GM18526 (cell line): ENCODE measurements around the gene TMEM202.

ENCODE experiments used
- POLR2A ChIP-seq: IDR thresholded peaks from 3 replicates; pipeline ENCODE4 v1.6.1; 2011; ENCODE audit not compliant: insufficient read length; ENCODE audit errors: extremely low read depth

TMEM202 gene

DNA sequence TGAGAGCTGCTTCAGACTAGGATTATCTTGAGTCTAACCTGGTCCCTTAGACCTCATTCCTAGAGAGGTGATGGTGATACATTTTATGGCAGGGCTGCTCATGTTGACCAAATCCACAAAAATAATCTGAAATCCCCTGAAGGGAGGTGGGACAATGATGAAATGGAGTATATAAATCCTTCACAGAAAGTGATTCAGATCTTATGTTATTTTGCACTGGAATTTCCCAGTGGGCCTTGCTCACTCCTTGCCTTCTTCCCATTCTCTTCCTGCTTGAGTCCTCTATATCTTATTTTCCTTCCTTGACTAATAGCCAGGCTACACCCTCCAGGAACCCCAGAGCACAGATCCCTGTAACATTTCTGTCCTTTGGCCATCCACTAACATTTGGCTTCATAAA lies 10.4 kb upstream of the TMEM202 start:
- TF ChIP-seq POLR2A: no peak

DNA sequence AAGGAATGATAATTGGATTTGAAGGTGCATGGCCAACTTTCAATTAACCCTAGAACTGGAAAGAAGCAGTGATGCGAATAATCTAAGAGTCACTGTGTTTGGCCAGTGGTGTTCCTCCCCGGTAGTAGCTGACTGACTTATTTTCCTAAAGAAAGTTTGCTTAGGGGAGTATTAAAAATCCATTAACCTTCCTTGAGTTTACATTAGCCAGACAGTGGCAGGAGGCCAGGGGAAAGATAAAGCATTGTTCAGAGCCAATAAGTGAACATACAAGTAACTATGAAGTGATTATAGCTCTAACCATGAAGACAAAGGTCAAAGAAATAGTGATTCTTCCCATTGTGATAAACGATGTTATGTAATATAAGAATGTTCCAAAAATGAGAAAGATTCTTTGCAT lies 8.9 kb upstream of the TMEM202 start:
- no peak for TF ChIP-seq POLR2A

DNA sequence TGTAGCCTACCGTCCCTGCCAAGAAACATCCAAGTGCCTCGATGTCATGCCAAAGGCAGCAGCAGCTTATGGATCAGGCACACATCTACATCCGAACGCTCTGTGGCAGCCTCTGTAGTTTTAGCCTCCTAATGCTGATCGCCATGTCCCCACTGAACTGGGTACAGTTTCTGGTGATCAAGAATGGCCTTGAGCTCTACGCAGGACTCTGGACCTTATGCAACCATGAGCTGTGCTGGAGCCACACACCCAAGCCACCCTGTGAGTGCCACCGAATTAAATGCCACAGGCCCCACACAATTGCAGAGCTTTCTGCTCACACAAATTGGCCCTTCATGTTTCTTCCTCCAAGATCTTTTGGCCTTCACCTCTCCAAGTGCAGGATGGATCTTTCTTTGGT lies 543 bp downstream of the TMEM202 start:
- no peak for TF ChIP-seq POLR2A

DNA sequence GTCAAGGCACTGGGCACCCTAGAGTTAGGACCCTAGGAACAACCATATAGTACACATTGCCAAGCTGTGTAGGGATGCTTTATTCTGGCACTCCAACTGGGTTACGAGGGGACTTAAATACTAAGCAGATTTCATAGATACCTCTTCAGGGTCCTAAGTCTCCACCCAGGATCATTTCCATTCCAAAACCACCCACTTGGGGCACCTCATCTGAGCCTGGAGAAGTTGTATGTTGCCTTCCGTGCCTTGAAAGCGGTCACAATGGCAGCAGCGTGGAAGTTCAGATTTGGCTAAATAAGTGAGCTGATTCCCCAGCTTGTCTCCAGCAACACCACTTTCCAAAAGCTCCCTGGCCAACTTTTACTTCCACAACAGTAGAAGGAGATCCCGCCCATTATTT lies 4.6 kb downstream of the TMEM202 start:
- no peak for TF ChIP-seq POLR2A

DNA sequence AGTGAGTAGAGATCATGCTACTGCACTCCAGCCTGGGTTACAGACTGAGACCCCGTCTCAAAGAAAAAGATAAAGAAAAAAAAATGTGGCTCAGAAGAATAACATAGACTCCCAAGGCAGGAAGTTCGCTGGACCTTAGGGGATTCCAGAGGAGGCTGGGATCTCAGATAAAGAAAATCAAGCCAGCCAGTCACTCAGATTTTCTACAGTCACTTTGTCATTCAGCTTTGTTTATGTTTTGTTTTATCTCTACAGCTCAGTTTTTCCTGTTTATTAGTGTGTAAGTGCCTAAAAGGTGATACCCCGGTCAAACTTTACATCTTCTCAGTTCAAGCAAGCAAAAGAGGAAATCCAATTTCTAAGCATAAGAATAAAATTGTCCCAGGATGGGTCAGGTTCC lies 6.3 kb downstream of the TMEM202 start:
- no peak for TF ChIP-seq POLR2A

DNA sequence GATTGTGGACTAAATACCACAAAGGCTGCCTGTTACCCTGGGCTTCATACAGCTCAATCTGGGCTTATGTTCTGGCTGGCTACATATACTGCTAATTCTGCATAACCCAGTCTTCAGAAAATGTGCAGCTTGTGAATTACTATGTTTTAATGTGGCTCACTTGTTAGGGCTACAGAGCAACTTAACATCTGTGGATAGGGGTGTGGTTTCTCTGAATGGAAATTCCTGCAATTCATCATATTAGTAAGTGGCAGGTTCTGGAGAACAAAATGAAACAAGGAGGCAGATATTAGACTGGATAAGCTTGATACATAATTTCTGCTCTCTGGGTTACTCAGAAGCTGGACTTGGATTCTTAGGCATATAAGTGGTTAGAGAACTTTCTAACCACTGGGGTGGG lies 6.7 kb downstream of the TMEM202 start:
- no peak for TF ChIP-seq POLR2A

DNA sequence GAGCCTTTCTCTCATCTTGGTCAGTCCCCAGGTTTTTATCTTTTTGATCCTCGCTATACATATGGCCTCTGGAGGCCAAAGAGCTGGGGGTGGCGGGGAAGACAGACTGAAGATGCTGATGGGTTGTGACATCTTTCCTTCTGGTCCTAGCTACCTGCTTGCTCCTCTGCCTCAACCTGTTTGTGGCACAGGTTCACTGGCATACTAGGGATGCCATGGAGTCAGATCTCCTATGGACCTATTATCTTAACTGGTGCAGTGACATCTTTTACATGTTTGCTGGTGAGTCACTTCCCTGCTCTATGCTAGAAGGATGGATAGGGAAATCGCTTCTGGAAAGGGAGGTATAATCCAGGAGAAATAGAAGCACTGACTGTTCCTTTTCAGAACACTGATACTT lies 8.8 kb downstream of the TMEM202 start:
- TF ChIP-seq POLR2A: no peak

DNA sequence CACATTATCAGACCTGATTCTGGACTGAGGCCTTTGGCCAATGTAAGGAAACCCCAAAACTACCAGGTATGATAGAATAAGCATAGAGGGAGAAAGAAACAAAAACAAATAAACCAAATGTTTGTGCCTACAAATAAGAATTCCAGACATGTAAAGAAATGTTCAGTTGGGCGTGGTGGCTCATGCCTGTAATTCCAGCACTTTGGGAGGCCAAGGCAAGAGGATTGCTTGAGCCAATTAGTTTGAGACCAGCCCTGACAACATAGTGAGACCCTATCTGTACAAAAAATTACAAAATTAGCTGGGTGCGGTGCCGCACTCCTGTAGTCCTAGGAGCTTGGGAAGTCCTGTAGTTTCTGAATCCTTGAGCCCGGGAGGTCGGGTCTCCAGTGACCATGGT lies 13.0 kb downstream of the TMEM202 start:
- no peak for TF ChIP-seq POLR2A

DNA sequence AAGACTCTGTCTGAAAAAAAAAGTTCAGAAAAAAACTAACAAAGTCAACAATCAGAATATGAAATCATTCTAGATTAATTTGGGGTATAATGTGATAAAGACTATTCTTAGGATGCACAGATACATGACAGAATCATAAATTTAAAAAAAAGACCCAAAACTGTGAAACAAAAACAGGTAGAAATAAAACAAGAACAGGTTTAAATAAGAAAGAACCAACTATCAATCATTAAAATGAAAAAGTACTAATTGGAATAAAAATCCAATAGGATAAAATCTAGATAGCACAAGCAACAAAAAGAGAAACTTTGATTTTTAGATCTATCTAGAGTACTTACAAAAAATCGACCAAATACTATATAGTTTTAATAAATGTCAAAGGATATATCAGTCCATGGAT lies 13.4 kb downstream of the TMEM202 start:
- TF ChIP-seq POLR2A: no peak

DNA sequence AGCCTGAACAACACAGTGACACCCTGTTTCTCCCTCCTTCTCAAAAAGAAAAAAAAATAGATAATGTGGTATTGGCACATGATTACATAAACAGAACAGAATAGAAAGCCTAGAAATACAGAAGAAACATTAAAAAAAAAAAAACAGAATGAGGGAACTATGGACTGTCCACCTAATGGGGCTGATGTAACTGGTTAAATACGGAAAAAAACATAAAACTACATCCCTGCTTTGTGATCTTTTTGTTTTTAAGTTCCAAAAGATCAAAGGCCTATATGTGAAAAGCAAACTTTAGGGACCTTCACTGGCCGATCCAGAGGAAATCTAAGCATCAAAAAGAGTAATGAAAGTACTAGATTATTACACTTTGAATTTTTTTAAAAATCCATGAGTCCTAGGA lies 17.2 kb downstream of the TMEM202 start:
- no peak for TF ChIP-seq POLR2A

DNA sequence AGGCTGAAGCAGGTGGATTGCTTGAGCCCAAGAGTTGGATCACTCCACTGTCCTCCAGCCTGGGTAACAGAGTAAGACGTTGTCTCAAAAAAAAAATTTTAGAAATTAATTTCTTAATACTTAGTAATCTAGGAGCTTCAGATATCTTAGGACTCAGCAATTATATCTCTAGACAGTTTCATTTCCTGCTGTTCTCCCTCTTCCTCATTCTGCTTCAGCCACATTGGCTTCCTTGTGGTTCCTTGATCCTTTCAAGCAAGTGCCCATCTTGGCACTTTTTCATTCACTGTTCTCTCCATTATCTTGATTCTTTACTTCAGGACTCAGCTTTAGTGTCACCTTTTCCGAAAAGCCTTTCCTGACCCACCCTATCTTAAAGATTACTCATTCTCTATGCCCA lies 22.5 kb downstream of the TMEM202 start:
- TF ChIP-seq POLR2A: no peak

DNA sequence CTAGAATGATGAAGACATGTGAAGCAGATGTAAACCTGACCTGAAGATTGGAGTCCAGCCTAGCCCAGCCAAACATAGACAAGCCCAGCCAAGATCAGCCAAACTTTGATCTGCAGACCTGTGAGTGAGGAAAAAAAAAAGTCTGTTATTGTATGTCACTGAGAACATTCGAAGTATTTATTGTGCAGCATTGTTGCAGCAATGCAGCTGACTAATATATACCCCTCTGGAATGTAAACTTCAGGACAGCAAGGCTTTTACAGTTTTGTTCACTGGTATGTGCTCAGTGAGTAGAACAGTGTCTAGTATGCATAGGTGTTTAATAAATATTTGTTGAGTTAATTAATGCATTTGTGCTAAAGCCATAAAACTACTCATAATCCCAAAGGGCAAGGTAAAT lies 23.4 kb downstream of the TMEM202 start:
- no peak for TF ChIP-seq POLR2A

DNA sequence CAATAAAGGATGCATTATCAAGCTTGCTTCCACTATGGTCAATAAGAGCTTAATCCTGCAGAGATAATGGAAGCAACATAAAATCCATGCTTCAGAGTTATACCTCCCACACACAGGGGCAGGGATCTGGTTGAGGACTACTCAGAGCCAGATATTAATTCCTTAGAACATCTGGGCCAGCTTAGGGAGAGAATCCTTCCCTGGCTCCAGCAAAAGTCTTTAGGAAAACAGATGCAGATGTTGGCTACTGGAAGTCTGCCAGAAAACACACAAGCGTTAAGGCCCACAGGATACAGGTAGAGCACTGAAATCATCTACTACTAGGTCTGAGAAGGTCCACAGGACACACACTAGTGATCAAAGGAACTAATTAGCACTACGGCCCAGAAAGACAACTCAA lies 25.2 kb downstream of the TMEM202 start:
- no peak for TF ChIP-seq POLR2A

DNA sequence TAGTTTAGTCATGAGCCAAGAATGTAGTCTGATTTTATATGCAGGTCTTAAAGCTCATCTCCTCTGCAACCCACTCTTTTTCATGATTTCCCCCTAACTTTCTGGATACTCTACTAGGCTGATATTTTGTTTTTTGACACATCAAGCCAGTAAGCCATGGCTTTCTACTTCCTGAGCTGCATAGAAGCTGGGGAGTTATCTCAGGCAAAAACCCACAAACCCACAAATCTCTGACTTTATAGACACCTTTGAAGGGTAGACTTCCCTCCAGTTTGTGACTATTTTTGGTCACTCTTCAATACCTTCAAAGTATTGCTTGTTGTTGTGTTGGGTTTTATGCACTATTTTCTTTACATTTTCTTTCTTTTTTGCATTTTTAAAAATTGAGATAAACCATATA lies 28.6 kb downstream of the TMEM202 start:
- TF ChIP-seq POLR2A: no peak

DNA sequence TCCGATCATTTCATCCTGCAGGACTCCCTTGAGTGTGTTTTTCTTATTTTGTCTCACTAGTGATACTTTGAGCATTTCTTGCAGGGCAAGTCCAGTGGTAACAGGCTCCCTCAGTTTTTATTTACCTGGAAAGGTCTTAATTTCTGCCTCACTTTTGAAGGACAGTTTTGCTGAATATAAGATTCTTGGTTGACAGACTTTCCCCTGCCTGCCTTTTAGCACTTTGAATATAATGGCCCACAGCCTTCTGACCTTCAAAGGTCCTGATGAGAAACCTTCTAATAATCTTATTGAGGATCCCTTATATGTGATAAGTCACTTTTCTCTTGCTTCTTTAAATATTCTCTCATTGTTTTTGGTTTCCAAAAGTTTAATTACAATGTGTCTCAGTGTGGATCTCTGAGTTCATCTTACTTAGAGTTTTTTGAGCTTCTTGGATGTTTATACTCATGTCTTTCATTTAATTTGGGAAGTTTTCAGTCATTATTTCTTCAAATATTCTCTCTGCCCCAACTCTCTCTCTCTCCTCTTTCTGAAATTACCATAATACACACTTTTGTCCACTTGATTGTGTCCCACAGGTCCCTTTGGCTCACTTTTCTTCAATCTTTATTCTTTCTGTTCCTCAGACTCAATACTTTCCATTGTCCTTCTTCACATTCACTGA lies 39.7 kb downstream of the TMEM202 start:
- TF ChIP-seq POLR2A: no peak

DNA sequence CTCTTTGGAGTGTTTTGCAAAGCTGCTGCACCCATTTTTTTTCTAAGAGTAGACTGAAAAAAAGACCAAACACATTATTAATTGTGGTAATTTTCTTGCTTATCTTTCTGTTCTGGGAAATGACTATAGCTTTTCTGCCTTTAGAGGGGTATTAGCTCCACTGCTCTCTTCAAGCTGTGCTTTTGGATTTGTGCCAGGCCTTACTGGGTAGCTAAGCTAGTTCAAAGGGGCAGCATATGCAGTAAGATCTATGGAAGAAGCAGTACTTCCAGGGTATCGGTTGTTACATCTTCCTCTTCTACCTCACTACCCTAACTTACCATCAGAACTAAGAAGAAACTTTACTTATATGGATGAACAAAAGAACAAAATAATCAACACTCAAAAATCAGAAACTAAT lies 47.3 kb downstream of the TMEM202 start:
- TF ChIP-seq POLR2A: no peak

DNA sequence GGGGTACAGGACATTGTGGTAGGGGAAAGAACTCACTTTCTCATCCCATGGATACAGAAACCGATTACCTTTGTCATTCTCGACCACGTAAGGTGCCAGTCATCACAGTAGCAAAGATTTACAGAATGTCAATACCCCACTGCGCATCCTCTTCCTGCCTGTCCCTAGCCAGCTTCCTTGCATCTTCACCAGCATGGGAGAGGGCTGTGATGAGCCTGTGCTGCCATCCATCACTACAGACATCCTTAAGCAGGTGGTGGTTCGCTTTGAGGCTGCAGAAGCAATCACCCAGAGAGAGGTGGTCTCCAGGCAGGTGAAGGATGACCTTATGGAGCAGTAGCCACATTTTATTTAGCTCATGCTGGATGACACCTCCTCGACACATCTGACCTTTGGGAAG lies 52.7 kb downstream of the TMEM202 start:
- no peak for TF ChIP-seq POLR2A

DNA sequence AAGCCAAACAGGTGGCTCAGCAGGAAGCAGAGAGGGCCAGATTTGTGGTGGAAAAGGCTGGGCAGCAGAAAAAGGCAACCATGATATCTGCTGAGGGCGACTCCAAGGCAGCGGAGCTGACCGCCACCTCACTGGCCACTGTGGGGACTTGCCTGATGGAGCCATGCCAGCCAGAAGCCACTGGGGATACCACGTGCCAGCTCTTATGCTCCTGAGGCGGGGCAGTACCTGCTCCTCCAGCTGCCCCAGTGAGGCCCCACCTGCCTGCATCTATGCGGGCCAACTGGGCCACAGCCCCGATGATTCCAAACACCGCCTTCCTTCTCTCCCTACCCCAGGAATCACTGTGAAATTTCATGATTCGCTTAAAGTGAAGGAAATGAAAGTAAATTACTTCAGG lies 53.1 kb downstream of the TMEM202 start:
- no peak for TF ChIP-seq POLR2A
